OCI-LY1 (cell line): ENCODE data around the gene TPM1.

Experiments
- EZH2 ChIP-seq: fragments of 200-600 bp; sonication (generic), shearing (Covaris generic); IDR thresholded peaks from 2 replicates; pipeline ENCODE4 v1.8.0; 2017; ENCODE audit warnings: borderline replicate concordance, mixed run types, mild to moderate bottlenecking, antibody characterized with exemption, low read length, moderate library complexity, mixed read lengths
- TF ChIP-seq, protein P1 (sequence below): fragments of 200-600 bp; sonication (generic), shearing (Covaris generic); IDR thresholded peaks from 2 replicates; pipeline ENCODE4 v1.5.1; 2017; ENCODE audit warnings: mild to moderate bottlenecking, antibody characterized with exemption, low read length, moderate library complexity, mixed read lengths

- TF ChIP-seq, protein P1, sequence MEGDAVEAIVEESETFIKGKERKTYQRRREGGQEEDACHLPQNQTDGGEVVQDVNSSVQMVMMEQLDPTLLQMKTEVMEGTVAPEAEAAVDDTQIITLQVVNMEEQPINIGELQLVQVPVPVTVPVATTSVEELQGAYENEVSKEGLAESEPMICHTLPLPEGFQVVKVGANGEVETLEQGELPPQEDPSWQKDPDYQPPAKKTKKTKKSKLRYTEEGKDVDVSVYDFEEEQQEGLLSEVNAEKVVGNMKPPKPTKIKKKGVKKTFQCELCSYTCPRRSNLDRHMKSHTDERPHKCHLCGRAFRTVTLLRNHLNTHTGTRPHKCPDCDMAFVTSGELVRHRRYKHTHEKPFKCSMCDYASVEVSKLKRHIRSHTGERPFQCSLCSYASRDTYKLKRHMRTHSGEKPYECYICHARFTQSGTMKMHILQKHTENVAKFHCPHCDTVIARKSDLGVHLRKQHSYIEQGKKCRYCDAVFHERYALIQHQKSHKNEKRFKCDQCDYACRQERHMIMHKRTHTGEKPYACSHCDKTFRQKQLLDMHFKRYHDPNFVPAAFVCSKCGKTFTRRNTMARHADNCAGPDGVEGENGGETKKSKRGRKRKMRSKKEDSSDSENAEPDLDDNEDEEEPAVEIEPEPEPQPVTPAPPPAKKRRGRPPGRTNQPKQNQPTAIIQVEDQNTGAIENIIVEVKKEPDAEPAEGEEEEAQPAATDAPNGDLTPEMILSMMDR = peak; percentile 86
- no peak for TF ChIP-seq EZH2
Observed at GRCh38 chr15:63093486-63094205, 51.1 kb downstream of the TPM1 start.
